HG03103 (cell line): ENCODE results near the gene TPP2.

ENCODE experiments used
- ATAC-seq: cut with Tn5 transposase; IDR thresholded peaks from one replicate; pipeline ENCODE4 v1.9.1; 2021; ENCODE audit warnings: low read depth; ENCODE audit not compliant: unreplicated experiment

Gene TPP2

DNA sequence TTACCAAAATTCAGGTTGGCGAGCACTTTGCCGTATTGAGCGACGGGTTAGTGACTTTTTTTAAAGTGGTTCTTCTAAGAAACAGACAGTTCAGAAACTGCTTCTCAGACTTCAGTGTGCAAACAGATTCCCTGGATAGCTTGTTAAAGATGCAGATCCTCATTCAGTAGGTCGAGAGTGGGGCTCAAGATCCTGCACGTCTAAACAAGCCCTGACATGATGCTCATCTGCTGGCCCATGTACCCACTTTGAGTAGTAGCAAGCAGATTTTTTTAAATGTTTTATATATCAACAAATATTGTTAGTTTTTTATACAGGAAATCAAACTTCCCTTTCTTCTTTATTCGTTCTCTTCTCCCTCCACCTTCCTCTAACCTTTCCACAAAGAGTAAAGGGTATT is 90.7 kb downstream of the TPP2 start:
- no peak for ATAC-seq

GRCh38 chr13:102688306-102688973 is 91.7 kb downstream of the TPP2 start:
- no peak for ATAC-seq

DNA sequence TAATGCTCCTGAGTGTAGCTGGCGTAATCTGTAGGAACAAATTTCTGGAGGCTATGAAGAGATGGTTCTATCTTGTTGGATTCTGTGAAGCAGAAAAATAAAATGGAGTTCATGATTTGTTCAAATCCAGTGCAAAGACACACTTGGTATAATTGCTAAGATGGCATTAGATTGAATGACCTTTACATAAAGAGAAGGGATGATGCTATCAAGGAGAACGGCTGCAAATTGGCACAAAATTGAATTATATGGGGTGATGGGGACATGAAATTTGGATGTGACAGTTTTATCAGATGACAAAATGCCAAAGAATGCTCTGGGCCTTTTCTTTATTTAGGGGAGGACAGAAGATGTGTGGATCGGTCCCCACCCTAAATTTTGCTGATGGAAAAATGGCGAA is 94.1 kb downstream of the TPP2 start:
- ATAC-seq: no peak

GRCh38 chr13:102692491-102692826 is 95.7 kb downstream of the TPP2 start:
- ATAC-seq: no peak

DNA sequence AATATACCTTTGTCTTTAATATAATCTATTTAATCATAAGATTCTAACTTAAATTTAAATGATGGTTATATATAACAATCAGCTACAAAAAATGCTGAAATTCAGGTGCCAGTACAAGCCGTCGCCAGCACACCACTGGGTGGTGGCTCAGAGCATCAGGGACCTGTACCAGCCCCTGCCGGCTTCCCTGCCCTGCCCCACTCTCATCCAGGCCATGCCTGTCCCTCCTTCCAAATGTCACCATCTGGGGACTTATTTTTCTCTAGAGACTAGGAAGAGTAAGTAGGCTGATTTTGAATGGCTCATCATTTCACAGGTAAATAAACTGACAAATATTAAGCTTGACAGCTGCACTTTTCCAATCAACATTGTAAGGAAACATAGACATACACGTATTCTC is 96.5 kb downstream of the TPP2 start:
- ATAC-seq: no peak

DNA sequence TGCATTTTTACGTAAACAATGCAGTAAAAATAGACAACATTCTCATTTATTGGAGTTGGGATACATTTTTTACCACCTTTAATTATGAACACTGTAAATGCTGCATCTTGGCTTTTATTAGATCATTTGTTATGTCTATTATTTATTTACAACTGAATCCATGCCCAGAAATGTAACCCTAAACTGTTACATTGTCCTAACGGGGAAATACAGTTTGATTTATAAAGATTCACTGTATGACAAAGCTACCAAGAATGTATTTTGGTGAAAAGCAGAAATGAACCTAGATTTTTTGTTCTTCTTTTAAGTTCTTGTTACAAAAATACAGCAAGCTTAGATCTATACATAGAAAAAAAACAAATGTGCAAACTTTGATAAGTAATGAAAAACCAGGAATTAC is 97.0 kb downstream of the TPP2 start:
- ATAC-seq: no peak

DNA sequence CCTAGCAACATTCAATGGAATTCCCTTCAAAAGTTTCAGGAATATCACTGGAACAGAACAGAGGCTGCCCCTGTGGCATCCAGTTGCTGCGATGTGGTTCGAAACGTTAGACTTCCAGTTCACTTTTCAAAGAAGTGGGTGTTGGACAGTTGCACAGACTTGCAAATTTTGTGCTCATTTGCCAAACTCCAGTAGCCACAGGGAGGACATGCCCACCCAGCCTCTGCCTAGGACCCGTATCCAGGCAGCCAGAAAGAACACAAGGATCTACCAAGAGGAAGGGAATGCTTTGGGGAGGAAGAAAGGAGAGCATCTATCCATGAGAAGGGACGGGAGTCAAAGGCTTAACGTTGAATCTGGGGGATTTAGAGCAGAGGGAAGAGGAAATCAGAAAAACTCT is 98.2 kb downstream of the TPP2 start, which contains the start of gene METTL21C:
METTL21C (minus strand) TSS at position 108 of the 400 bp plus-strand sequence. CDS start 546 bp downstream, outside the sequence.
- no peak for ATAC-seq

- ATAC-seq: no peak
These were observed 99.7 kb downstream of the TPP2 start for GRCh38 chr13:102696465-102696864.

GRCh38 chr13:102697264-102697663 is 100.5 kb downstream of the TPP2 start:
- ATAC-seq: no peak

GRCh38 chr13:102697929-102698648 is 101.3 kb downstream of the TPP2 start:
- ATAC-seq: no peak

GRCh38 chr13:102698649-102698980 is 101.8 kb downstream of the TPP2 start:
- ATAC-seq: no peak

- no peak for ATAC-seq
These were observed 102.7 kb downstream of the TPP2 start for GRCh38 chr13:102699504-102699903.

DNA sequence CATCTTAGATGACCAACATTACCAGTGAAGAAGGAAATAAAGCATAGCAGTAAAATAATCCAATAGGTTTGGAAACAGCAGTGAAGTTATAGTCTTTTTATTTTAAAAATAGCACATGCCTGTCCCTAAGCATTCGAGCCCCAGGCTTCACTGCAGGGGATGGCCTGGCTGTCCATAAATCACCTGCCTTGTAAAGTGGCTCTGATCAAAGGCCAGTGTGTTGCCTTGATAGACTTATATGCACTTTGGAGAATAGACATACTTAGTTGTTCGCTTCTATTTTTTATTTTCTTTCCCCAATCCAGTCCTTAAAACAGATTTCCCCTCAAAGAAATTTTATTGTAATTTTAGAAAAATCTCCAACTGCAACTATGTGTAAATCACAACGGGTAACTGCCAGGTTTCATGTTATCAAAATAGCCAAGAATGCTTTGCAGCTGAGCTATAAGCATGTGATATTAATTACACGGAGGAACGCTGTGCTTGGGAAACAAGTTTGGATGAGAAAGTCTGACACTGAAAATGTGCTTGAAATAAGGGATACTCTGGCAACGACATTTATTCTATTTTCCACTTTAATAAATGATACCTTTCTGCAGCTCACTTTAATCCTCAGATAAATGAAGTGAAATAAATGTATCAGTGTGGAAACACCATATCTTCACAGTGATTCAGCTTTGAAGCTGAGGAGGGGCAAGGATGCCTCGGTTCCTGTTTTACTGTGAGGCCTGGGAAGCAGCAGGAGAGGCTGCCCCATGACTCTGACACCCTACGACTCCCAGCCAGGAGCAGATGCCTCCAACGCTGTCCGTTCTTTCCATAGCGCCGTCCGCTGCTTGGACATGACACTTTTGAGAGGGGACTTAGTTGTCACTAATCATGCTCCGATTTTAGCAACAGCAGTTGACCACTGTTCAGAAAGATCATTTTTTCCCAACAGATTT is 103.6 kb downstream of the TPP2 start:
- ATAC-seq: no peak

DNA sequence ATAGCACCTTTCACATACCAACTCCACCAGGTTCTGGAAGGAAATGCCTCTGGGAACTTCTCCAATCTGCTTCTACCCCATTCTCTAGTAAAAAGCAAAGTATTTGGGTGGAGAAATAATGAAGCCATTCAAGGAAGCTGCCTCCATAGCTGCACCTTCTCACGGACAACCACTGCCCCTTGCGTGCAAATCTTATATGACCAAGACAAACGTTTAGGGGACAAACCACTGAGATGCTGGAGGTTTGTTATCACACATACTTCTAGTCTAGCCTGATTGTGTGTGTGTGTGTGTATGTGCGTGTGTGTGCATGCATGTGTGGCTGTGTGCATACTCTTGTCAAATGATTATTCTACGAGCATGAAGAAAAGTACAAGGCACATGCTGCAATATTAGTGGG is 104.5 kb downstream of the TPP2 start:
- no peak for ATAC-seq

- ATAC-seq: no peak
These were observed 106.4 kb downstream of the TPP2 start for GRCh38 chr13:102702965-102703725.

DNA sequence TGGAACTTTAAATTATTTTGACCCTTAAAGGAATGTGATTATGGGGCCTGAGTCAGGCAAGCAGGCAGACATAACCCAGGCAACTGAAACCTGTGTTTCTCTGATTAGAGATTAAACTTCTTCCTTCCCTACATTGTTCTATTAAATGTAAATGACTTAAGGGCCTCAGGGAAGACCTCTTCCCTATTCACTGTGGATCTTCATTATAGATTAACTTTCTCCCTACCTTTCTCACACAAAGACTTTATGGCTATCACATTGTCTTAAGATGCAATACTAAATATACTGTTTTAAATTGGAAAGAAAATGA is 106.9 kb downstream of the TPP2 start:
- ATAC-seq: no peak

DNA sequence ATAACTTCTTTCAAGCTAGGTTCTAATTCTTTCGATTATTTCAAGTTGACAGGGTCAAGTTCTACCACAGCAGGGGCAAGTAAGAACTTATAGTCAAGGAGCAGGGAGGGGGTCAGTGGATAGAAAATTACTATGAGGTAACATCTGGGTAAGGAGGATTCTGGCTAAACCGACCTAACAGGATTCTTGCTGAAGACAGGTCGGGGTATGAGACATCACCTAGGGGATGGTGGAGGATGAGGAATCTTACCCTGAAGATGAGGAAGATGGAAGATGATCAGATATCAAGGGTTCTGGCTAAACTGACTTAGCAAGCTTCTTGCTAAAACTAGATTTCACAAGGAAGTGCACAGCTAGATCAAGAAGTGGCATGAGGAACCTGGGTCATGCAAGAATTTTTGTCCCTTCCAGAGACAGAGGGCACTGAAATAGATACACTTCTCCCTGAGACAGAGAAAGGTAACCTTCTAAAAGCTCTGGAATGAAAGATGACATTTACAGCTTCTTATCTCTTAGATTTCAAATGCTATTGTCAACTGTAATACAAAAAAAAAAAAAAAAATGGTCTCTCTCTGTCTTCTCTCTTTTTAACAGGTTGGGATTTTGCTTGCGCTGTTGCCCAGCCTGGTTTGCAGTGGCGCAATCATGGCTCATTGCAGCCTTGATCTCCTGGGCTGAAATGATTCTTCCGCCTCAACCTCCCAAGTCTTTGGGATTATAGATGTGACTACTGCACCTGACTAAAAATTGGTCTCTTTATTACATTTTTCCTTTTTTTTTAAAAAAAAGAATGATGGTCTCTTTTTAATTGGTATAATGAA is 107.7 kb downstream of the TPP2 start:
- no peak for ATAC-seq

- ATAC-seq: no peak
These were observed 110.7 kb downstream of the TPP2 start for GRCh38 chr13:102707467-102707866.

- no peak for ATAC-seq
These were observed 111.4 kb downstream of the TPP2 start for GRCh38 chr13:102708211-102708610.

GRCh38 chr13:102708991-102709390 is 112.2 kb downstream of the TPP2 start:
- ATAC-seq: no peak
